Stimulated activated CD8-positive, alpha-beta memory T cell treated with anti-CD3 and anti-CD28 coated beads, Interleukin-12 subunit alpha, Interleukin-12 subunit beta, amount 100 ng/mL, for 1 hour (primary cell): Measurements from ENCODE around the gene RANBP9.
A peak's percentile ranks its signal among the peaks of the same experiment; 100 is the strongest.

Source experiments
- DNase-seq: peaks from one replicate; pipeline ENCODE4 v3.0.0-alpha.2; 2020; ENCODE audit warnings: low read depth

The RANBP9 gene

DNA sequence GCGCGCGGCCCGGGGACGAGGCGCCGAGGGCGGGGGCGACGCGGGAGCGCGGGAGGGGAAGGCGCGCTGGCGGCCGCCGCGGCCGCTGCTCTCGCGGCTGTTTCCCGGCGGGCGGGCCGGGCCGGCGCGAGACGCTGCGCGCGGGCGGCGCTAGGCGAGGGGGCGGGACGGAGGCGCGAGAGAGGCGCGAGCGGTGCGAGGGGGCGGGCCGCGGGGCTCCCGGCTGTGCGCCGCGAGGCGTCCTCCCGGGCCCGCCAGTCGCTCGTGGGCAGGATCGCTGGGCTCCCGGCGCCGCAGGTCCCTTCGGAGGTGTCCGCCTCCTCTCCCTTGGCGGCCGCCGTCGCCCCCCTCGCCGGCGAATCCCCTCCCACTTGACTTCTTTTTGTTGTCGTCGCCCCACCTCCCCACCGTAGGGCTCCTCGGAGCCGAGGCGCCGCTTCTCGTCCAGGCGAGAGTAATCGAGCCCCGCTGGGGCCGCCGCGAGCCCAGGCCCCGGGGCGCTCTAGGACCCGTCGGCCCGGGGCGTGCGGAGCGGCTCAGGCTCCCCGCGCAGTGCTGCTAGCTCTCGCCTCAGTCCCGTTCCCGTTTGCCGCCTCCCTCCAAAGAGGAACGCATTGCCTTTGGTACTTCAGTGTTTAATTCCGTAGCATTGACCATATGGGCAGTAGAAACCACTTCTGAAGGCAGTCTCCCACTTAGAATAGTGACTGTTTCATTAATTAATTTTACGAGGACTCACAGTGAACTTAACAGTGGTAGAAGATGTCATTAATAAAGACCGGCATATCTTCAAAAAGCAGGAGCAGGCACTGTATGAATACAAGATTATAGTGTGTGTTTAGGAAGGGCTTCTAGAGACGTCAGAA is at the start of gene RANBP9:
TSS of gene RANBP9 (minus strand) at position 103 of the 866 bp plus-strand sequence. CDS start 330 bp downstream, outside the sequence.
- DNase-seq = peak; percentile 74

DNA sequence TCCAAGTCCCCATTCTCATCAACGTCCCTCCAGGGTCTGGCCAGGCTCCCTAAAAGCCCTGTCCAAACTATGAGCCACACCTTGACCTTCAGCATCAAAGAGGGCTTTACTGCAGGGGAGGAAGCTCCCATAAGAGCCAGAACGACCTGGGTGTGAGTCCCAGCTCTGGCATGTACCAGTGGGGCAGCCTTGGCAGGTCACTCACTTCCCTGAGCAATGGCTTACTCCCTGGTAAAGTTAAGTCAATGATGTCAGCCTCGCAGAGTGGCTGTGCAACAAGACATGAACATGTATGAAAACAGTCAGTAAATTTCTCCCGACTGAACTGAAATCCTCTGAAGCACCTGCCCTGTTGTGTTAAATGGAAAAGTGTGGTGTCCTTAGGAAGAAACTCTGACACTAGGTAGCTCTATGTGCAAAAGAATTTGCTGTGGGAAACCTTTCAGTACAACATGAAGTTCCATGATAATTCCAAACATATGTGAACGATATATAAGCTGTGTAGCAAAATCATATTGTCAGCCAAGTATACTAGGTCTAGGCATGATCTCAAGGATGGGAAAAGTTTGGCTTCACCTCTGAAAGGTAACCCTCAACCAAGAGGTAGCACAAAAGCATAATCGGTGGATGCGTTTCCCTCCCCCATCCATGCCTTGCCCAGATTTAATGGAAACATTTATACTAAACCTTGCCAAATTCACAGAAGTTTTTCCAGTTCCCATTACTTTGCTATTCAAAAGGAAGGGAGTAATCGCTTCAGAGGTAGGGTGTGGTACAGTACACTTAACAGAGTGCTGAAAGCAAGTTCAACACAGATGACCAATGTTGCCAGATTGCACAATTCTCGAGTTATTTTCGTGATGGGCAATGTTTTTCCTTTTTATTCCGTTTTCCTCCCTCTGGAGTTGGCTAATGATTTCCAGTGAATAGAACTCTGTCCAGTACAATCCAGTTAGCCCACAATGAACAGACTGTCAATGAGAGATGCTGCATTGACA is 49.0 kb upstream of the RANBP9 start:
- no peak for DNase-seq

DNA sequence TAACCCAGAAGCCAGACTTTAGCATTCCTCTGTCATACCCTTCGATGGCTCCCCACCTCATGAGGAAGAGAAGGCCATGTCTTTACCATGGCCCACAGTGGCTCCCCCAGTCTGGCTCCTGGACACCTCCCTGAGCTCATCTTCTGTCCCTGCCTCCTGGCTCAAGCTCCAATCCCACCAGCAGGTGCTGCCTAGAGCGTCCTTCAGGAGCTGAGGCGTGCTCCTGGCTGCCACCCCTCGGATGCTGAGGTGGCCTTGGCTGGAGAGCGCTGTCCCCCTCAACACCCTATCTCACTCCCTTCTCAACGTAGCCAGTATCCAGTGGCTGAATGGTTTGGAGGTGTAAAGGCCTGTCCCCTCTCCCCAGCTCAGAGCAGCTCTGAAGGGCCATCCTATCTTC is 47.4 kb upstream of the RANBP9 start:
- no peak for DNase-seq

DNA sequence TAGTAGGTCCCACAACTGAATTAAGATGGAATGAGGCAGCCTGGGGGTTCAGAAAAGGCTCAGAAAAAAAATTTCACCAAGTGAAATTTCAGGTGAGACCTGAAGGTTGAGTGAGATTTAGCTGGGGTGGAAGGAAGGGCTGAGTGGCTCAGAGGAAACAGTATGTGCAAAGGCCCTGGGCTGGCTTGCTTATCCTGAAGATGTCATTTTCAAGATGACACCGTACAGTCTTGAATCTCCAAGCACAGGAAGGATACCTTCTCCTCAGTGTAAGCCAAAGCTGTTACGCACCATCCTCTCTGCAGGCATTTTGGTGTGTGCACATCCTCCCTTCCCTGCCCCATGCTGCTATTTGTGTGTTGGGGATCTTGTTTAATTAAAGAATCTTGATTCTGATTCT is 43.0 kb upstream of the RANBP9 start:
- DNase-seq = no peak

DNA sequence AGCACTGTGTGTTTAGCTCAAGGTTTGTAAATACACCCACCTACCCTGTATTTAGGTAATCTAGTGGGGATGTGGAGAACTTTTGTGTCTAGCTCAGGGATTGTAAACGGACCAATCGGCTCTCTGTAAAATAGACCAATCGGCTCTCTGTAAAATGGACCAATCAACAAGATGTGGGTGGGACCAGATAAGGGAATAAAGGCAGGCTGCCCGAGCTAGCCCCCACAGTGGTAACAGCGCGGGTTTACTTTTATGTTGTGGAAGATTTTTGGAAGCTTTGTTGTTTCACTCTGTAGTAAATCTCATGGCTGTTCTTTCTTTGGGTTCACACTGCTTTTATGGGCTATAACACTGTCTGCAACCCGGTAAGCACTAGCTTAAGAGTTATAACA is 32.1 kb upstream of the RANBP9 start:
- no peak for DNase-seq

DNA sequence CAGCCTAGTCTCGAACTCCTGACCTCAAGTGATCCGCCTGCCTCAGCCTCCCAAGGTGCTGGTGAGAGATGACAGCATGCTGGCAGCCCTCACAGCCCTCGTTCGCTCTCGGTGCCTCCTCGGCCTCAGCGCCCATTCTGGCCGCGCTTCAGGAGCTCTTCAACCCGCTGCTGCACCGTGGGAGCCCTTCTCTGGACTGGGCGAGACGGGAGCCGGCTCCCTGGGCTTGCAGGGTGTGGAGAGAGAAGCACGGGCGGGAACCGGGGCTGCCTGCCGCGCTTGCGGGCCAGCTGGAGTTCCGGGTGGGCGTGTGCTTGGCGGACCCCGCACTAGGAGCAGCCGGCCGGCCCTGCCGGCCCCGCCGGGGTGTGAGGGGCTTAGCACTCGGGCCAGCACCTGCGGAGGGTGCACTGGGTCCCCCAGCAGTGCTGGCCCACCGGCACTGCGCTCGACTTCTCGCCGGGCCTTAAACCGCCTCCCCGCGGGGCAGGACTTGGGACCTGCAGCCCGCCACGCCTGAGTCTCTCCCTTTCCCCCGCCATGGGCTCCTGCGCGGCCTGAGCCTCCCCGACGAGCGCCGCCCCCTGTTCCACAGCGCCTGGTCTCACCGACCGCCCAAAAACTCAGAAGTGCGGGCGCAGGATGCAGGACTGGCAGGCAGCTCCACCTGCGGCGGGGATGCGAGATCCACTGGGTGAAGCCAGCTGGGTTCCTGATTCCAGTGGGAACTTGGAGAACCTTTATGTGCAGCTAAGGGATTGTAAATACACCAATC is 31.5 kb upstream of the RANBP9 start:
- no peak for DNase-seq

DNA sequence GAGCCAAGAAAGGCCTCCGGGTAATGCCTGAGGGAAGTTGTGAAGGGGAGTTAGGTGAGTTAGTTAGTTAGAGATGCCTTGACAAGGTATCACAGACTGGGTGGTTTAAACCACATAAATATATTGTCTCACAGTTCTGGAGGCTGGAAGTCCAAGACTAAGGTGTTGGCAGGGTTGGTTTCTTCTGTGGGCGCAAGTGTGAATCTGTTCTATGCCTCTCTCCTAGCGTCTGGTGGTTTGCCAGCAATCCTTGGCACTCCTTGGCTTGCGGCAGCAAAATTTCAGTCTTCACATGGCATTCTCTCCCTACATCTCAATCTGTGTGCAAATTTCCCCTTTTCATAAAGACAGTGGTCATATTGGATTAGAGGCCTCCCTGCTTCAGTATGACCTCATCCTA is 29.7 kb upstream of the RANBP9 start:
- DNase-seq = no peak

DNA sequence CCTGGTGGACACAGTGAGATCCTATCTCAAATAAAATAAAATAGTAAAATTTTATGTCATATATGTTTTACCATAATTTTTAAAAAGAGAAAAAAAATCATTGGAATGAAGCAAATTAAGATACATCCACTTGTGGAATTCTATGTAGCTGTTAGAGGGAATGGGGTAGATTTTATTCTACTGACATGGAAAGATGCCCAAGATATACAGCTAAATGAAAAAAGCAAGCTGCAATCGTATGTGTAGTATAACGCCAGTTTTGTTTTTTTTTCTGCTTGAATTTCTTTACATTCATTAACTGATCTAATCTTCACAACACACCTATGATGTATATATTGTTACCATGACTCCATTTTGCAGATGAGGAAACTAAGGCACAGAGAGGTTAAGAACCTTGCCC is 23.4 kb upstream of the RANBP9 start:
- no peak for DNase-seq

DNA sequence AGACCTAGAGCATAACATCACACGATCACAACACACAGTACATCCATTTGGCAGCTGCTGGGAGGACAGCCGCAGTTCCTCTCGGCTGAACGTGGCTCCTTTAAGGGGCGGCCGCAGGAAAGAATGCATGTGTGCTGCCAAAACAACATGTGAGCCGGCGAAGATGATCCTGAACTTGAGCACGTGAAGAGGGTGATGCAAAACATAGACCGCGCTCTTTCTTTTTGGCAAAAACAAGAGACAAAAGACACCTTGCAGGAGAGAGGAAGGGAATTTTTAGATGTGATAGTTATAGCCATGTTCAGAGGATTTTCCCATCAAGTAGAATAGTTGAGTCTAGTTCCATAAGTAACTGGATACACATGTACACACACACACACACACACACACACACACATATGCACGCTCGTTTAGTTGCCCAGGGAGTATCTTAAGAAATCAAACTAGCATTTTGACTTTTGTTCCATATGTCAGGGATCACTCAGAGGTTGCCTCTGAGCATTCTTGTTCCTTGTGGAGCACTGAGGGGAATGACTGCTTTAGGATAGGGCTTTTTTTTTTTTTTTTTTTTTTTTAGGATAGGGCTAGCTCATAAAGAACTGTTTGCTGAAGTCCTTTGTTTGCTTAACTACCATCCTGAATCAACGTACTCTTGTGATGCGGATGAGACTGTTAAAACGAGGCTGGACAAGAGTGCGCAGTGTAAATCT is 21.7 kb upstream of the RANBP9 start:
- no peak for DNase-seq

DNA sequence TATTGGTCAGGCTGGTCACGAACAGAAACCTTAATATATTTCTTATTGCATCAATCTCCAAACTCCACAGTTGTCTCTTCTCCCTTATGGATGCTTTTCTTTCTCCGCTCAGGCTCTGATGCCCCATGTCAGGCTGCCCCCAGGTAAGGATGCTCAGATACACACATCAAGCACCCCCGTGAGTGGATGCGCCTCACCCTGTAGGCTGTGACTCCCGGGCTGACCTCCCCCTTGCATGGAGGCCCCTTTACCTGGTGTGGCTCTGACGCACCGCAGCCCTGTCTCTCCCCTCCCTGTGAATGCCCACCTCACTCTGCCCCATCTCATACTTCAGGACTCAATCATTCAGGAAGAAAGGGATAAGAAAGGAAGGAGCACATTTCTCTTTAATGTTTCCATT is 19.1 kb upstream of the RANBP9 start:
- DNase-seq = no peak

DNA sequence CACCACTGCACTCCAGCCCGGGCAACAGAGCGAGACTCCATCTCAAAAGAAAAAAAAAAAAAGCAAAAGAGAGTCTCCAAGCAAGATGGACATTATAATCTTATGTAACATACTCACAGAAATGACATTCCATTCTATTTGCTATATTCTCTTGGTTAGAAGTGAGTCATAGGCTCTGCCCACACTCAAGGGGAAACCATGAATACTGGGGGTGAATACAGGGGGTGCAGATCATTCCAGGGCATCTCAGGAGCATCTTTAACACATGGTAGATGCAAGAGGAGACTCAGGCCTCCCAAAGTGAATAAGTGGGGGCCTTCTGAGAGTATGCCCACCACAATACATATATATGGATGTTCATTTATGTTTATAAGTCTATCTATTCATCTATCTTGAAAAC is 18.3 kb upstream of the RANBP9 start:
- no peak for DNase-seq

DNA sequence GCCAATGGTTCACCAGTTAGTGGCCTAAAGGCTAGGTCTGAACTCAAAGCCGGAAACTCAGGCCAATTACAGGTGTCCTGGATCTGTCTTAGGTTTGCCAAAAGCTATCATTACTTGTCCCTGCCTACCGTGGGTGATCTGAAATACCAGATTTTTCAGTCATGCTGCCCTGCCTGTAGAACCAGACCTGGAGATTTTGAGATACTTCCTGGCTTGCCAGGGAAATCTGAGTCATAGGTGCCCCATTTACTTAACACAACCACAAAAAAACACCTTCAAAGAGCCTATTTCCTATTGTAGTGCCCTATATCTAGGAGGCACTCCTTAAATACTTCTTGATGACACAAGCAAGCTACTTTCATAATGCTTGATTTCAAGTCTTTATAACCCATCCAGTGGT is 13.9 kb upstream of the RANBP9 start:
- DNase-seq = no peak

DNA sequence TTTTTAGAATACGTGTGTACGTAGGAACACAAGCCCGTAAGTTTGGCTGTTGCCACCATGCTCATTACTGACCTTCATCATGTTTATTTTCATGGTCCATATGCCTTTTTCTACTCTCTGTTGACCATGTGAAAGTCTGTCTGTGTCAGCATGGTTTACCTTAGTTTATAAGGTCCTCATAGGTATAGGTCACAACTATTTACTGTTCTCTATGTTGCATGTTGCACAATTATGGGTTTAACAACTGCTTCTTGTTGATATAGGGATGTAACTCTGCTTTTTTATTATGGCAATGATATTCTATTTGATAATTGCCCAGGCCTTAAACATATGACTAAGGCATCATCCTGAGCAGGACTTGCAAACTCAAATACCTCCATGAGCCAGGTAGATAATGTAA is 13.4 kb upstream of the RANBP9 start:
- no peak for DNase-seq

DNA sequence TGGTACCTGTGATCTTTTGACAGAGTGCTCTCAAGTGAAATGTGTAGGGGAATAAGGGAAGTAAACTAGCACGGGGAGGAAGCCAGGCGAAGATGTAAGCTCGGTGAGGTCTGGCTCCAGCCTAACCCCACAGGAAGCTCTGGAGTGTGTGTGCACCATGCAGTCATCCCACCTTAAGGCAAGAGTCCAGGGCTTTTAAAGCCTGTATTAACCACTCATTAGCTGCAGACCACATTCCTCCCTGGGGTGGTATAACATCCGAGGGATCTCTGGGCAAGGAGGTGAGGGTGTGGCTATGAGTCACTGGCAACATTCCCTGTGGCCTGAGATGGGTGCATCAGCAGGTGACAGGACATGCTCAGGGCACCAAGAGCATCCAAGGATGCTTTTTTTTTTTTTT is 12.5 kb upstream of the RANBP9 start:
- no peak for DNase-seq

DNA sequence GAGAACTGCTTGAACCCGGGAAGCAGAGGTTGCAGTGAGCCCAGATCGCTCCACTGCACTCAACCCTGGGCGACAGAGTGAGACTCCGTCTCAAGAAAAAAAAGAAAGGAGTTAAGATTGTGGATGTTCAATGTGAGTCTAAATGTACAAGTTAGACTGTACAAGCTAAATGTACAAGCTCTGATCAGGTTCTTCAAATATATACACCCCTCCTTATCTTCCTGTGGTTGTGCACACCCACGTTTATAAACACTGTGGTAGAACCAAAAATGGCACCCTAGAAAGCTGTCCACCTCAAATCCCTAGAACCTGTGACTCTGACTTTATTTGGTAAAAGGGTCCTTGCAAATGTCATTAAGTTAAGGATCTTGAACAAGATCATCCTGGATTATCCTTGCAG is 11.2 kb upstream of the RANBP9 start:
- no peak for DNase-seq

DNA sequence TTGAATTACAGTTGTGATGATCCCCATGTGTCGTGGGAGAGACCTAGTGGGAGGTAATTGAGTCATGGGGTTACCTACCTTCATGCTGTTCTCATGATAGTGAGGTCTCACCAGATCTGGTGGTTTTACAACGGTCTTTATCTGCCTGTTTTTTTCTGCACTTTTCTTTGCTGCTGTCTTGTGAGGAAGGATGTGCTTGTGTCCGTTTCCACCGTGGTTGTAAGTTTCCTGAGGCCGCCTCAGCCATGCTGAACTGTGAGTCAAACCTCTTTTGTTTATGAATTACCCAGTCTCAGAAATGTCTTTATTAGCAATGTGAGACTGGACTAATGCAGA is 6.5 kb upstream of the RANBP9 start:
- DNase-seq = no peak

DNA sequence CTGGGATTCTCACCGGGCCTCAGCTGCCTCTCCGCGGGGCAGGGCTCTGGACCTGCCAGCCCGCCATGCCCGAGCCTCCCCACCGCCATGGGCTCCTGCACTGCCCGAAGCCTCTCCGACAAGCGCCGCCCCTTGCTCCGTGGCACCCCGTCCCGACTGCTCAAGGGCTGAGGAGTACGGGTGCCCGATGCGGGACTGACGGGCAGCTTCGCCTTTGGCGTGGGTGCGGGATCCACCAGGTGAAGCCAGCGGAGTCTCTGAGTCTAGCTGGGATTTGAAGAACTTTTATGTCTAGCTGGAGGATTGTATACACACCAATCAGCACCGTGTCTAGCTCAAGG is 5.3 kb upstream of the RANBP9 start:
- no peak for DNase-seq

DNA sequence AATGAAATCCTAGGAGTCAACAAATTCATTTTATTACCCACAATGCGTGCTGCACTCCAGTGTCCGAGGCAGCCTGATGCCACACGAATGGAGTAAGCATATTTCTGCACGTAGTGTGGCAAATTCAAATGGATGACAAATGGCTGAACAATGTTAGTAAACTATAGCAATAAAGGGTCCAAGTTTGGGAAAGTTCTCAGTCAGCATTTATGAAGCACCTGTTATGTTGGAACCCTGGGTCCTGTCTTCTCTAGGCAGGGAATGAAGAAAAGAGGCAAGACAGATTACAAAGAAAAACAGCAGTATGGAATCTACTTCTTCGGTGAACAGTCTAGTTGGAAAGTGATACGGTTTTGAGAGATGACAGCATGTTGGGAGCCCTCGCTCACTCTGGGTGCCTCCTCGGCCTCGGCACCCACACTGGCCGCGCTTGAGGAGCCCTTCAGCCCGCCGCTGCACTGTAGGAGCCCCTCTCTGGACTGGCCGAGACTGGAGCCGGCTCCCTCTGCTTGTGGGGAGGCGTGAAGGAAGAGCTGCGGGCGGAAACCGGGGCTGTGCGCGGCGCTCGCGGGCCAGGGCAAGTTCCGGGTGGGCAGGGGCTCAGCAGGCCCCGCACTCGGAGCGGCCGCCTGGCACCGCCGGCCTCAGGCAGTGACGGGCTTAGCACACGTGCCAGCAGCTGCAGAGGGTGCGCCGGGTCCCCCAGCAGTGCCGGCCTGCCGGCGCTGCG is 4.8 kb upstream of the RANBP9 start:
- DNase-seq = no peak

DNA sequence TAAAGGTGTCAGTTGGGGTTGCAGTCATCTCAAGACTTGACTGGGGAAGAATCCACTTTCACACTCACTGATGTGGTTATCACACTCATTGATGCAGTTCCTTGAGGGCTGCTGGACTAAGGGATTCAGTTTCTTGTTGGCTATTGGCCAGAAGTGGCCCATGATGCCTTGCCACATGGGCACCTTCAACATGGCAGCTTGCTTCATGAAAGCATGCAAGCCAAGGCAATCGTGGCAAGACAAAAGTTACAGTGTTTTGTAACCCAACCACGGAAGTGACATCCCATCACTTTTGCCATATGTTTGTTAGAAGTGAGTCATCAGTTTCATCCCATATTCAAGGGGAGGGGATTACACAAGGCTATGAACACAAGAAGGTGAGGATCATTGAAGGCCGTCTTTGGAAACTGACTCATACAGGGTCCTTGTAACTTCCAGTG is 3.8 kb upstream of the RANBP9 start:
- no peak for DNase-seq

DNA sequence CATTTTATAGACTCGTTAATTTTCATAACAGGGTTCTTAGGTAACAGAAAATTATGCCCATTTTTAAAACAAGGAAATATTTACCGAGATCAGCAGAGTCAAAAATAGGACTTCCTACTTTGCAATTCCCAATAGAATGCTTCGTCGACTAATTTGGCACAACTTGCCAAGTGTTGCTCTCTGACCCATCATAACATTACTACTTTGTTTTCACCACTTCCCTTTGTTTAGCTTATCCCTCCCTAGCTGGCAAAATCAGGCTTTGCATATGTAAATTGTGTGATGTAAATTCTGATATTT is 914 bp upstream of the RANBP9 start:
- no peak for DNase-seq

DNA sequence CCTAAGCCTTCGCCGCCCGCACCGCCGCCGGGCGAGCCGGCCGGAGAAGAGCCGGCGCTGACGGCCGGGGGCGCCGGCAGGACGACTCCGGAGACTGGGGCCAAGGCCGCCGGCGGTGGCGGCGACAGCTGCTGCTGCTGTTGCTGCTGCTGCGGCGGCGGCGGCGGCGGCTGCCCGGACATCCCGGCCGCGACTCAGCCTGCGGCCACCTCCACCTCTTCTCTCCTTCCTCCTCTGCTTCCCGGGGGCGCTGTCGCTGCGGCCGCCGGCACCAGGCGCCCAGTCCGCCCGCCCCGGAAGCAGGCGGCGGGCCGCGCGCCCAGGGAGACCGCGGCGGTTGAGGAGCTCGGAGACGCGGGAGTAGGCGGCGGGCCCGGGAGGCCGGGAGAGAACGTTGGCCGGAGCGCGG is 307 bp downstream of the RANBP9 start:
- no peak for DNase-seq
